Right lobe of liver (tissue), 6 donors: ENCODE data around the gene ADI1. TPM values are rescaled to one million over a fixed set of nuclear protein-coding genes. Genes with fewer than 3 reads are reported as not detected.
A peak's percentile ranks its signal among the peaks of the same experiment; 100 is the strongest.

Experiments
- ATAC-seq, 4 donors: fragments of 200-7000 bp; cut with Tn5 transposase; one replicate each; pipeline ENCODE4 v1.9.1; 2020; ENCODE audit warnings: mild to moderate bottlenecking in 4 of 4, moderate library complexity in 4 of 4
- DNase-seq, 3 donors: peaks; one replicate each; pipeline ENCODE4 v3.0.0-alpha.2; 2020
- H3K27ac ChIP-seq, 3 donors: fragments of 200-600 bp; one replicate each; pipeline ENCODE4 v1.8.0; 2022
- H3K27me3 ChIP-seq, 2 donors: fragments of 200-600 bp; one replicate each; pipeline ENCODE4 v1.8.0; 2022
- H3K36me3 ChIP-seq, 4 donors: fragments of 200-600 bp; sonication (generic) in 1 of 4; one replicate each; pipeline versions ENCODE4 v1.5.1 to v1.8.0; 2017 to 2022; ENCODE audit warnings: control low read depth in 1 of 4
- H3K4me1 ChIP-seq, 4 donors: fragments of 200-600 bp; sonication (generic) in 1 of 4; one replicate each; pipeline versions ENCODE4 v1.5.1 to v1.8.0; 2017 to 2022; ENCODE audit warnings: control low read depth in 1 of 4
- H3K4me3 ChIP-seq, 3 donors: fragments of 200-600 bp; one replicate each; pipeline ENCODE4 v1.8.0; 2022
- H3K9me3 ChIP-seq, 4 donors: fragments of 200-600 bp; sonication (generic) in 1 of 4; one replicate each; pipeline versions ENCODE4 v1.5.1 to v1.8.0; 2017 to 2022; ENCODE audit warnings: control low read depth in 1 of 4
- POLR2A ChIP-seq: fragments of 450-650 bp; IDR thresholded peaks from one replicate; pipeline ENCODE4 v1.6.1; 2017; ENCODE audit warnings: antibody characterized with exemption, mild to moderate bottlenecking
- WGBS: methylation state at CpG from one replicate; pipeline ENCODE4 v1.1.6; 2018; ENCODE audit warnings: low coverage, low lambda C conversion rate; ENCODE audit not compliant: insufficient coverage; ENCODE audit errors: missing lambda C conversion rate; 5-methylcytosine and 5-hydroxymethylcytosine counted together
- intact Hi-C, 2 donors: fragments of 100-400 bp; cut with DNase I; formaldehyde crosslinking; loops; one replicate each; pipeline versions ENCODE4 v1.11.2 to v1.14.1; 2022
- long read RNA-seq: library from polyadenylated mRNA; unstranded; transcript quantifications from one replicate; pipeline ENCODE4 v2.0.0, GENCODE V29; 2019
- total RNA-seq, 6 experiments: library from RNA; depleted of rRNA in 2 of 6; stranded (reverse); fragments of >200 nt in 2 of 6; fragmentation: NEBNext Ultra II Directional in 3 of 6; extraction: Animal tissue kit (Norgen Biotek cat#: 25700) in 3 of 6; gene quantifications; one replicate each; pipeline versions ENCODE4 v1.1.0 to v1.2.4, GENCODE V29; 2016 to 2023
- TF ChIP-seq, protein P1 (sequence below), 4 donors: fragments of 200-600 bp in 3 of 4; fragments of 450-650 bp in 1 of 4; IDR thresholded peaks; one replicate each; pipeline versions ENCODE4 v1.5.1 to v1.8.0; 2016 to 2022; ENCODE audit warnings: antibody characterized with exemption in 4 of 4, mild to moderate bottlenecking in 2 of 4
- donor health status: DM: no; HTN: yes; CAD: no.
- donor health status: DM: no; HTN: no; CAD: no.
- donor health status: DM: no; HTN: no; CAD: no.
- donor health status: DM: no; HTN: yes; CAD: no.
- donor health status: DM: no; HTN: yes; CAD: no.

The ADI1 gene
- total RNA-seq: 100 to 1,000 TPM; 165 to 470 (median 246) TPM
- long read RNA-seq, transcript ADI1-201 (4 exons, 2,391 nt): major isoform, 462 of 483 reads
- long read RNA-seq, partial matches to known transcripts: 8 of 483 reads
- long read RNA-seq, other reads (novel, unspliced or antisense): 13 of 483 reads

DNA sequence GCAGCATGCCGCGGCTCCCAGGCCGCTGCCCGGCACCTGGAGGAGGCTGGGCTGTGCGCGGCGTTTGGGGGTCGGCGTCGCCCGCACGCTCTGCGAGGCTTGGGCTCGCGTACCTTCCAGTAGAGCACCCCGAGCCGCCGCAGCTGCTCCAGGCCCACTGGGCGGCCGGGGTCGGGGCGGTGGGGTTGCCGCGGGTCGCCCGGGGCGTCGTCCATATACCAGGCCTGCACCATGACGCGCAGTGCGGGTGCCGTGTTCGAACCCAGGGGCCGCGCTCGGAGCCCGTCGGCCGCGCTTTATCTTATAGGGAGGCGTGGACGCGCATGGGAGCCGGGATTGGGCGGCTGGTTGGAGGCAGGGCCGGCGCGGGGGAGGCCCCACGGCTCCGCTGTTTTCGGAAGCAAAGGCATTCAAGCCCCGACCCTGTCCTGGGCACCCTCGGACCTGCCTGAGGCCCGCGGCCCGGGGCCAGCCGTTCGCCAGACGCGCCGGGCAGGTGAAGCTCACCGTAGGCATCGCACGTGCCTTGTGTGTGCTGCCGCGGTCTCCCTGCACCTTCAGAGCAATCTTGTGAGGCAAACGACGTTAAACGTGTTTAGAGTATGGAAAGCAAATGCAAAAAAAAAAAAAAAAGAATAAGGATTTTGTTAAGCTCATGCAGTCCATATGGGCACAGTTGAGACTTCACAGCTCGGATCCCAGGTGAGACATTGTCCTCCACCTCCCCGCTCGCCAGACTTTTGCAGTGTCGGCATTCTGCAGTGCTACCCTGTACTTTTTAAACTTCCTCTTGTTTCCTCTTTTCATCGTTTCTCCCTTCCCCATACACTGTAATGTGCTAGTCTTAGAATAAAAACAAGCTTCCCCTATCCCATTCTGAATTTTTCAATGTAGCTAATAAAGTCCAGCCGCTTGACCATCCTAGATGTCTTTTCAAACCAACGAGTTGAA, at the start of gene ADI1:
Gene ADI1 (minus strand): TSS at position 277 of the 951 bp plus-strand sequence. CDS start 44 bp downstream, at position 233.
- TF ChIP-seq, protein P1, sequence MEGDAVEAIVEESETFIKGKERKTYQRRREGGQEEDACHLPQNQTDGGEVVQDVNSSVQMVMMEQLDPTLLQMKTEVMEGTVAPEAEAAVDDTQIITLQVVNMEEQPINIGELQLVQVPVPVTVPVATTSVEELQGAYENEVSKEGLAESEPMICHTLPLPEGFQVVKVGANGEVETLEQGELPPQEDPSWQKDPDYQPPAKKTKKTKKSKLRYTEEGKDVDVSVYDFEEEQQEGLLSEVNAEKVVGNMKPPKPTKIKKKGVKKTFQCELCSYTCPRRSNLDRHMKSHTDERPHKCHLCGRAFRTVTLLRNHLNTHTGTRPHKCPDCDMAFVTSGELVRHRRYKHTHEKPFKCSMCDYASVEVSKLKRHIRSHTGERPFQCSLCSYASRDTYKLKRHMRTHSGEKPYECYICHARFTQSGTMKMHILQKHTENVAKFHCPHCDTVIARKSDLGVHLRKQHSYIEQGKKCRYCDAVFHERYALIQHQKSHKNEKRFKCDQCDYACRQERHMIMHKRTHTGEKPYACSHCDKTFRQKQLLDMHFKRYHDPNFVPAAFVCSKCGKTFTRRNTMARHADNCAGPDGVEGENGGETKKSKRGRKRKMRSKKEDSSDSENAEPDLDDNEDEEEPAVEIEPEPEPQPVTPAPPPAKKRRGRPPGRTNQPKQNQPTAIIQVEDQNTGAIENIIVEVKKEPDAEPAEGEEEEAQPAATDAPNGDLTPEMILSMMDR (IDR thresholded peaks at IDR 0.05): no peak
- TF ChIP-seq POLR2A: peak; percentile 96
- Histone ChIP-seq H3K4me3 (peak within 1 kb of the TSS; percentile 88 to 99 (median 95)), H3K27ac (peak within 1 kb of the TSS; percentile 97 to 100 (median 97)), H3K27me3 (no peaks in the 10 kb centered on the region), H3K9me3 (no peaks in the 10 kb centered on the region), H3K4me1 (peaks cover 0 to 42% (median 12%) of the 10 kb centered on the region in 4 donors), H3K36me3 (peaks cover 0 to 5% (median 0%) of the 10 kb centered on the region in 4 donors)
- under 1% methylated on average over 33 of the region's 76 CpGs for WGBS
- peak; percentile 92 to 96 (median 96) for DNase-seq
- intact Hi-C loops: no loop called here
- peak; percentile 72 to 88 (median 80) for ATAC-seq

GRCh38 chr2:3566806-3567205, 47.5 kb upstream of the ADI1 start:
- no peak for ATAC-seq
- DNase-seq: no peak
- Histone ChIP-seq H3K27me3 (no peaks in the 10 kb centered on the region), H3K4me1 (no peaks in the 10 kb centered on the region), H3K36me3 (no peaks in the 10 kb centered on the region), H3K27ac (no peak overlapping the region), H3K9me3 (no peaks in the 10 kb centered on the region), H3K4me3 (no peak overlapping the region)
- TF ChIP-seq, protein P1 (IDR thresholded peaks at IDR 0.05): no peak
- no peak for TF ChIP-seq POLR2A
- intact Hi-C loops: no loop called here
- WGBS: 88% methylated on average over 8 of the region's 9 CpGs

DNA sequence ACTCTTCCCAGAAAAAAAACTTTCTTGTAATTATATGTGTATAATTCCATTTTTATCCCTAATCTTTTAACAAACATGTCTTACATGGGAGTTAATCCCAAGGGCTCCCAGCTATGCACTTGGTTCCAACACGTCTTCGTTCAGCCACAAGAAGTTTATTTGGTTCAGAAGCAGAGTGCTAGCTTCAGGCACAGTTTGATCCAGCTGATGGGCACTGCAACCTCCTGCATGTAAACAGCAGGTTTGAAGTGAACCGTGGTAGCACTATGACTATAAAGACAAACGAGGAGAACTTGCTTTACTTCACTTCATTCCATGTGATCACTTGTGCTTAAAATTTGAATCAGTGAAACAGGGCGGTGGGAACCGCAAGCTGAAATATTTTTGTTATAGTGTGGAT, 45.8 kb upstream of the ADI1 start:
- ATAC-seq (no peak), DNase-seq (no peak)
- intact Hi-C loops: no loop called here
- Histone ChIP-seq H3K36me3 (no peaks in the 10 kb centered on the region), H3K4me3 (no peak overlapping the region), H3K9me3 (no peaks in the 10 kb centered on the region), H3K27me3 (no peaks in the 10 kb centered on the region), H3K4me1 (no peaks in the 10 kb centered on the region), H3K27ac (no peak overlapping the region)
- WGBS: 76% methylated on average over 6 of the region's 6 CpGs
- no peak for TF ChIP-seq POLR2A
- TF ChIP-seq, protein P1 (IDR thresholded peaks at IDR 0.05): no peak

DNA sequence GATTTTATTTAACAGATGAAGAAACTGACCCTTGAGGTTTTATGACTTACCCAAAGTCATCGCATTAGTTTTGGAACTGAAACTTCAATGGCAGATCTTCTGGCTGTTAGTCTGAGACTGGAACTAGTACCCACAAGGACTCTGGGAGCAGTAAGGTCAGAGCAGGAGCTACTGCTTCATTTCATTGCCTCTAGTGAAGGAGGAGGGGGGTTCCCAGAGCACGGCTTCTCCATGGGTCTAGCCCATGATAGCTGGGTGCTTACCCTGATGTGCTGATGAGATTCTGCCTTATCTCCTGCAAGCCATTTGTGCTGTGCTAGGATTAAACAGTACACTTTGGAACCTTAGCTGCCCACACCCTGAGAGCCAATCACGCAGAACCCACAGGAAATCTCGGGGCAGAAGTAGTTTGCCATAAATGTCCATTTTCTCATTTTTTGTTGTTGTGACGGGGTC, 44.2 kb upstream of the ADI1 start:
- 100% methylated on average over 1 of the region's 5 CpGs for WGBS
- H3K9me3 ChIP-seq: no peaks in the 10 kb centered on the region
- H3K27ac ChIP-seq: no peak overlapping the region
- intact Hi-C loops: no loop called here
- no peak for ATAC-seq
- DNase-seq: no peak
- no peaks in the 10 kb centered on the region for H3K27me3 ChIP-seq
- TF ChIP-seq, protein P1 (IDR thresholded peaks at IDR 0.05): no peak
- TF ChIP-seq POLR2A: no peak
- no peak overlapping the region for H3K4me3 ChIP-seq
- no peaks in the 10 kb centered on the region for H3K4me1 ChIP-seq
- H3K36me3 ChIP-seq: no peaks in the 10 kb centered on the region
